K562 (cell line): ENCODE results near the gene PCID2.
"Not testable (repeated sequence)": the region's sequence is repeated elsewhere in the genome, so short reads cannot be mapped to it uniquely, and the experiment has no call there.

Source experiments
- CBFA2T3 ChIP-seq: fragments of 450-650 bp; IDR thresholded peaks from 2 replicates; pipeline ENCODE4 v1.6.1; 2017
- CCAR2 ChIP-seq: fragments of 200-400 bp; formaldehyde crosslinking; IDR thresholded peaks from 2 replicates; pipeline ENCODE4 v1.6.1; 2017; ENCODE audit warnings: mild to moderate bottlenecking, low read depth, low read length
- CREB1 ChIP-seq, 2 experiments: sonication (generic) in 1 of 2; formaldehyde crosslinking in 1 of 2; IDR thresholded peaks; 2 replicates each; pipeline versions ENCODE4 v1.6.1 to v1.8.0; 2012 to 2022; ENCODE audit warnings: inconsistent platforms in 1 of 2, mild to moderate bottlenecking in 1 of 2, missing genetic modification reagents in 1 of 2, moderate library complexity in 1 of 2
- FOXO4 ChIP-seq: fragments of 450-650 bp; formaldehyde crosslinking; IDR thresholded peaks from 2 replicates; pipeline ENCODE4 v1.4.0; 2020; ENCODE audit warnings: mild to moderate bottlenecking, moderate library complexity
- HCFC1 ChIP-seq: IDR thresholded peaks from 2 replicates; pipeline ENCODE4 v1.6.1; 2012; ENCODE audit warnings: low read depth, low read length, improper control_type of control experiment
- NR2C1 ChIP-seq, 2 experiments: fragments of 450-650 bp; IDR thresholded peaks; 2 replicates each; pipeline ENCODE4 v1.6.1; 2017; ENCODE audit warnings: mild to moderate bottlenecking in 2 of 2, antibody characterized with exemption in 1 of 2, inconsistent platforms in 1 of 2, missing compliant biosample characterization in 1 of 2, missing genetic modification characterization in 1 of 2
- POLR2AphosphoS2 ChIP-seq: IDR thresholded peaks from 2 replicates; pipeline ENCODE4 v1.6.1; 2012; ENCODE audit warnings: low read length, improper control_type of control experiment
- RAD21 ChIP-seq, 2 experiments: fragments of 250-450 bp in 1 of 2; fragments of 450-650 bp in 1 of 2; sonication (Bioruptor Pico) in 1 of 2; formaldehyde crosslinking in 1 of 2; IDR thresholded peaks in 1 of 2; conservative IDR thresholded peaks in 1 of 2; 2 replicates each; pipeline versions ENCODE4 v1.4.0 to v1.8.0; 2020 to 2022; ENCODE audit warnings: mild to moderate bottlenecking in 2 of 2, moderate library complexity in 1 of 2
- RNF219 ChIP-seq: fragments of 250-450 bp; sonication (Bioruptor Pico); IDR thresholded peaks from 2 replicates; pipeline ENCODE4 v1.5.0; 2022; ENCODE audit warnings: mild to moderate bottlenecking
- SNRNP70 ChIP-seq: fragments of 200-400 bp; formaldehyde crosslinking; optimal IDR thresholded peaks from 2 replicates; pipeline ENCODE3; 2017; ENCODE audit warnings: low read depth, low read length
- ZFP1 ChIP-seq: fragments of 450-650 bp; formaldehyde crosslinking; IDR thresholded peaks from 2 replicates; pipeline ENCODE4 v1.4.0; 2020; ENCODE audit warnings: mild to moderate bottlenecking, mixed read lengths

GRCh38 chr13:113161975-113162374 is 46.5 kb downstream of the PCID2 start:
- TF ChIP-seq HCFC1; NR2C1 (IDR thresholded peaks at IDR 0.05); NR2C1 (tag; IDR thresholded peaks at IDR 0.05); CBFA2T3; SNRNP70; CREB1 (IDR thresholded peaks at IDR 0.05); CREB1 (CRISPR knock-in tag; IDR thresholded peaks at IDR 0.05); RNF219 (CRISPR knock-in tag); CCAR2; ZFP1 (CRISPR knock-in tag); RAD21 (CRISPR knock-in tag; conservative IDR thresholded peaks at IDR 0.05 in 1 of 2, IDR thresholded peaks at IDR 0.05 in 1 of 2); FOXO4 (CRISPR knock-in tag); POLR2AphosphoS2: not testable (repeated sequence)
